HG03060 (cell line): ENCODE measurements around the gene FDPS.
"Not testable (repeated sequence)": the region's sequence is repeated elsewhere in the genome, so short reads cannot be mapped to it uniquely, and the experiment has no call there.

Source experiments
- ATAC-seq: cut with Tn5 transposase; IDR thresholded peaks from one replicate; pipeline ENCODE4 v1.9.1; 2021; ENCODE audit warnings: low read depth, moderate number of reproducible peaks; ENCODE audit not compliant: unreplicated experiment

FDPS gene

DNA sequence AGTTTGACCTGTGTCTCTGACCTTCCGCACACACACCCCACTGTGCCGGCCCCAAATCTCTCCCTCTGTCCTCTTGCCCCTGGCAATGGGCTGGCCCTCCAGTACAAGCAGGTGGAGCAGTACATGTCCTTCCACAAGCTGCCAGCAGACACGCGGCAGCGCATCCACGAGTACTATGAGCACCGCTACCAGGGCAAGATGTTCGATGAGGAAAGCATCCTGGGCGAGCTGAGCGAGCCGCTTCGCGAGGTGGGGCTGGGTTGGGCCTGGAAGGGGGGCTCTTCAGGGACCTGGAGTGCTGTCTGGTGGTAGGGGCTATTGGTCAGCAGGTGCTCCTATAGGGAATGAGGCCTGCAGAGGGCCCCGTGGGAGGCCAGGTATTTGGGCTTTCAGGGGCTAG lies 23.6 kb upstream of the FDPS start:
- no peak for ATAC-seq

DNA sequence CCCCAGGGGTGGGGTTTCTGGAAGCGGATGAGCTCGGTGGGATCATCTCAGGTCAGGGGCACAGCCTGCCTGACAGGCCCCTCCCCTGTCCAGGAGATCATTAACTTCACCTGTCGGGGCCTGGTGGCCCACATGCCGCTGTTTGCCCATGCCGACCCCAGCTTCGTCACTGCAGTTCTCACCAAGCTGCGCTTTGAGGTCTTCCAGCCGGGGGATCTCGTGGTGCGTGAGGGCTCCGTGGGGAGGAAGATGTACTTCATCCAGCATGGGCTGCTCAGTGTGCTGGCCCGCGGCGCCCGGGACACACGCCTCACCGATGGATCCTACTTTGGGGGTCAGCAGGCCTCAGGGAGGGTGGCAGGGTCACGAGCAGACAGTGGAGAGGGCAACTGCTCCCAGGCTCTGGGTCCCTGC lies 23.0 kb upstream of the FDPS start:
- ATAC-seq, result no peak

DNA sequence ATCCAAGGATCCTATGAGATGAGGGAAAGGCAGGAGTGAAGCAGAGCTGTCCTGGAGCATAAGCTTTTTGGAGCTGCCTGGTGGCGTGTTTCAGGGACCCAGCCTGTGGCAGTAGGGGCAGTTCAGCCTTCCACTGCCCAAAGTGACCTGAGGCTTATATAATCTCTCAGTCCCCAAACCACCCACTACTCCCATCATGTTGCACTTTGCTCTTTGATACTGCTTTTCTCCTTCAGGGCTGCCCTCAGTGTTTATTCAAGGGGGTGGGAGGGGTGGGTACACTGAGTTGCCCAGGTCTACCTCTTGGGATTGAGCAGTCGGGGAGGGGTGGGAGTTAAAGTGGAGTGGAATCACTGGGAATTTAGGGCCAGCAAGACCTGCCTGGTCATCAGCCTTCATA lies 22.1 kb upstream of the FDPS start:
- ATAC-seq, result no peak

DNA sequence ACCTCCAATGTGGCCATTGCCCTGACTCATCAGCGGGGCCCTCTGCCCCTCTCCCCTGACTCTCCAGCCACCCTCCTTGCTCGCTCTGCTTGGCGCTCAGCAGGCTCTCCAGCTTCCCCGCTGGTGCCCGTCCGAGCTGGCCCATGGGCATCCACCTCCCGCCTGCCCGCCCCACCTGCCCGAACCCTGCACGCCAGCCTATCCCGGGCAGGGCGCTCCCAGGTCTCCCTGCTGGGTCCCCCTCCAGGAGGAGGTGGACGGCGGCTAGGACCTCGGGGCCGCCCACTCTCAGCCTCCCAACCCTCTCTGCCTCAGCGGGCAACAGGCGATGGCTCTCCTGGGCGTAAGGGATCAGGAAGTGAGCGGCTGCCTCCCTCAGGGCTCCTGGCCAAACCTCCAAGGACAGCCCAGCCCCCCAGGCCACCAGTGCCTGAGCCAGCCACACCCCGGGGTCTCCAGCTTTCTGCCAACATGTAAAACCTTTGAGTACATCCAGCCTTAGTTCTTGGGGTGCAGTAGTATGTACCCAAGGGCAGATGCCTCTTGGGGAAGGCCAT lies 20.6 kb upstream of the FDPS start:
- no peak for ATAC-seq

DNA sequence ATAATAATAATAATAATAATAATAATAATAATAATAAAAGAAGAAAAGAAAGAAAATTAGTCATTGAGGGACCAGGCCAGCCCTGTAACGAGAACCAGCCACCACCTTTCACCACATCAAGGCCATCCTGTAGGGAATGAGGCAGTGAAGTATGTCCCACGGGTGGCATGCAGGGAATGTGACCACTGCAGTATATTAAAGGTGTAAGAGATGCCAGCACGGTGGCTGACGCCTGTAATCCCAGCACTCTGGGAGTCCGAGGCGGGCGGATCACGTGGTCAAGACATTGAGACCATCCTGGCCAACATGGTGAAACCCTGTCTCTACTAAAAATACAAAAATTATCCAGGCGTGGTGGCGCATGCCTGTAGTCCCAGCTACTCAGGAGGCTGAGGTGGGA lies 17.7 kb upstream of the FDPS start:
- ATAC-seq, result not testable (repeated sequence)

DNA sequence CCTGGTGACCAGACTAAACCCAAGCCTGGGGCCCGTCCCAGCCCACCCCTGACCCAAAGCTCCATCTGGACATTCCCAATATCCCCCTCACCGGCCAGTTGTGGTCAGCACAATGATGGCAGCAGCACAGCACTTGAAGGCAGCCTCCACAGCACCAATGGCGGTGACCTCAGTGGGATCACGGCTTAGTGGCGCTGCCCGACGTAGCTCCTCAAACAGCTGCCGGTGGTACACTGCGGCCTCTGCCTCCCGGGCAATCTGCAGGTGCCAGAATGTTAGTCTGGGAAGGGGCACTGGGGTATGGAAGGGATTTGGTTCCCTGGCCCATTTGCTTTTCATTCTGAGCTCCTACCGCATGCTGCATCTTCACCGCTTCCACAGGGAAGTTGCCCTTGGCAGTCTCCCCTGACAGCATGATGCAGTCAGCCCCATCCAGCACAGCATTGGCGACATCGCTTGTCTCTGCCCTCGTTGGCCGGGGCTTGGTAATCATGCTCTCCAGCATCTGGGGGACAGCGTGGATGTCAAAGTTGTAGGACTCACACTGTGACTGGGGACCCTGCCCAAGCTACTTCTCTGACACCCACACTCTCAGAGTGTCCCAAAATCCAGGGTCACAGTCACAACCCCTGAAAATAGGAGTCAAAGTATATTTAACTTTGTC lies 15.4 kb upstream of the FDPS start:
- ATAC-seq, result no peak

DNA sequence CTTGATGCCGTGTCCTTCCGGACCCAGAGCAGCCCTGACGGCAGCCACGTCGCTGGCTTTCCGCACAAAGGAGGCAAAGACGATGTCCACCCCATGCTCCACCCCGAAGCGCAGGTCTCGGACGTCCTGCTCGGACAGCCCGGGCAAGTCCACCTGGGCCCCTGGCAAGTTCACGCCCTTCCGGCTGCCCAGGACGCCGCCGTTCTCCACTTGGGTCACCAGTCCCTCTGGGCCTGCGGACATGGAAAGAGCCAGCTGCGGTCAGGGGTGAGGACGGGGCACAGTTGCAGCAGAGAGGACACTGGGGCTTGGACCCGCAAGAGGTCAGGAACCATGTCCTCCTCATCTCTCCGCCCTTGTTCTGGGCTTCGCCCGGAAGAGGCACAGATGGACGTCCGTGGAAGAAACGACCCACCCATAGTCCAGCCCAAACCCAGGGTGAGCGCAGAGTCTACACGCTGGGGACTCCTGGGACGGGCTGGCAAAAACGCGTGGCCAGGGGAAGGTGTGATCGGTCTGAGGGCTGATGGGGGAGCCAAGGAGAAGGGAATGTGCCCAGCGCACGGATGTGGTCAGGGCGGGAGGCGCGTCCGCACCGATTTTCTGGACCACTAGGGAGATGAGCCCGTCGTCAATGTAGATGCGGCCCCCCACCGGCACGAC lies 14.0 kb upstream of the FDPS start:
- no peak for ATAC-seq

DNA sequence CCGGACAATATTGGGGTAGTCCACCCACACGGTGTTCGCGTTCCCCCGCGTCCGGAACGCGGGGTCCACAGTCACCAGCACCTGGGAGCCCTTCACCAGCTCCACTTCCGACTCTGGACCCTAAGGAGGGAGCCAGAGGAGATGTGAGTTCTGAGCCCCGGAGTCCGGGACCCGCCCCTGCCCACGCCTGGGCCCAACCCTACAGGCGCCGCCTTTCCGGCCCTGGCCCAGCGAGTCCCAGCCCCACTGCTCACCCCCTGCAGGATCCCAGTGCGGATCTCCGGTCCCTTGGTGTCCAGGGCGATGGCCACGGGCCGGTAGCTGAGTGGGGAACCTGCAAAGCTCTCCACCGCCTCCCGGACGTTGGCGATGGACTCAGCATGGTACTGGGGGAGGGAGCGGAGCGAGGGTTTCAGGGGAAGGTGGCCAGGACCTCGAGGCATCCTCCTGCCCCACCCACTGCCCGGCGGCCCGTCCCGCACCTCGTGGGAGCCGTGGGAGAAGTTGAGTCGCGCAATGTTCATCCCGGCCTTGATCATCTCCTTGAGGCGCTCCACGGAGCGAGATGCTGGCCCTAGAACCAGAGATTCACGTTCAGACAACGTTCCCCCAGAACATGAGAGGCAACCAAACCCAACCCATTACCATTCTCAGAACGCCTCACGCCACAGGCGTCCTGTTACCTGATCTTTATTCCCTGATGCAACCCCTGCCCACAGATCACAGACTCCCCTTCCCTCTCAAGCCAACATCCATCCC lies 13.3 kb upstream of the FDPS start:
- ATAC-seq, result no peak

DNA sequence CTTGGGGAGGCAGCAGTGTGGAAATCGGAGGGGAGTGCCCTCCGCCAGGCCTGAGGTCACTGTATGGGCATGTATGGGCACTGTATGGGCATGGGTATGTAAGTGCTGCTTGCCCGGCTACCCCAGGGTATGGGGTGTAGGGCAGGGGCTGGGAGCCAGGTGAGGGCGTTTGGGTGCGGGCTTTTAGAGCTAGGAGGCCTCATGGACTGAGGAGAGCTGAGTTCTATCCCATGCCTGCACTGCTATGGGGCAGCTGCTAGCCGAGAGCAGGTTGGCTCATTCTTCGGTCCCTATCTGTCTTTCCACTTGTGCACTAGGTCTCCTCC lies 12.8 kb upstream of the FDPS start:
- ATAC-seq, result no peak

DNA sequence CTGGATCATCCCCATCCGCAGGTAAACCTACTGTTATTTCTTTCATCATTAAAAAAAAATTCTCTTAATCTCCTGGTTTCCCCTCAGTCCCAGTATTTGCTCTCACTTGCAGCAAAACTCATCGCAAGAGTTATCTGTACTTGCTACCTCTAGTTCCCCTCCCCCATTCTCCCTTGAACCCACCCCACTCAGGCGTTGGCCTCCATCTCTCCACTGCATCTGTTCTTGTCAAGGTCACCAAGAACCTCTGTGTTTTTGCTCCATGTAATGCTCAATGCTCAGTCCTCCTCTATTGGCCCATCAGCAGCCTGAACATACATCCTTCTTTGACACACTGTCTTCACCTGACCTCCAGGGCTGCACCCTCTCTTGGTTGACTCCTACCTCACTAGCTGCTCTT lies 12.0 kb upstream of the FDPS start:
- no peak for ATAC-seq

DNA sequence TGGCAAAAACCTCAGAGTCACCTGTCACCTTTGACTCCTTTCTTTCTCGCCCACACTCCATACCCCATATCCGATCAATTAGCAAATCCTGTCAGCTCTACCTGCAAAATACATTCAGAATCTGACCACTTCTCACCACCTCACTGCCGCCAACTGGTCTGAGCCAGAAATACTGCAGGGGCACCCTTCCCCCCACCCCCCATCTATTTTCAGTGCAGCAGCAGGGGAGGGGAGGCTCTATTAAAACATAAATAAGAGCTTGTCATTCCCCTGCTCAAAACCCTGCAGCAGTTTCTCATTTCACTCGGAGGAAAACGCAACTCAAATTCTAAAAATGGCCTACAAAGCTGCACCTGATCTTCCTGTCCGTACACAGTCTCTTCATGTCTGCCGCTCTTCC lies 11.3 kb upstream of the FDPS start:
- ATAC-seq, result no peak

DNA sequence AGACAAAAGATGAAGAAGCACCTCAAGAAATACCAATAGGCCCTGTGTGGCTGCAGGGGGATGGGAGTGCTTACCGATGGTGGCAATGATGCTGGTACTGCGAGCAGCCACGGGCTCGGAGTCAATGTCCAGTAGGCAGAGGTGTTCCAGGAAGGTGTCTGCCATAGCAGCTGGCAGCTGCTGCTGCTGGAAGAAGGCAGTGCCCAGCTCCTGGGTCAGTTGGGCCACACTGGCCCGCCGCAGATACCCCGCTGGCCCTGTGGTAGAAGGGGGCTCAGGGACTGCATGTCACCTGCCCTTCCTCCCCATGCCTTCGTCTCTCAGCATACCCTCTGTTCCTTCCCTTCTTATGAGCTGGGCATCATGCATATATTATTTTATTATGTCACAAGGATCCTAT lies 8.6 kb upstream of the FDPS start:
- ATAC-seq, result no peak

DNA sequence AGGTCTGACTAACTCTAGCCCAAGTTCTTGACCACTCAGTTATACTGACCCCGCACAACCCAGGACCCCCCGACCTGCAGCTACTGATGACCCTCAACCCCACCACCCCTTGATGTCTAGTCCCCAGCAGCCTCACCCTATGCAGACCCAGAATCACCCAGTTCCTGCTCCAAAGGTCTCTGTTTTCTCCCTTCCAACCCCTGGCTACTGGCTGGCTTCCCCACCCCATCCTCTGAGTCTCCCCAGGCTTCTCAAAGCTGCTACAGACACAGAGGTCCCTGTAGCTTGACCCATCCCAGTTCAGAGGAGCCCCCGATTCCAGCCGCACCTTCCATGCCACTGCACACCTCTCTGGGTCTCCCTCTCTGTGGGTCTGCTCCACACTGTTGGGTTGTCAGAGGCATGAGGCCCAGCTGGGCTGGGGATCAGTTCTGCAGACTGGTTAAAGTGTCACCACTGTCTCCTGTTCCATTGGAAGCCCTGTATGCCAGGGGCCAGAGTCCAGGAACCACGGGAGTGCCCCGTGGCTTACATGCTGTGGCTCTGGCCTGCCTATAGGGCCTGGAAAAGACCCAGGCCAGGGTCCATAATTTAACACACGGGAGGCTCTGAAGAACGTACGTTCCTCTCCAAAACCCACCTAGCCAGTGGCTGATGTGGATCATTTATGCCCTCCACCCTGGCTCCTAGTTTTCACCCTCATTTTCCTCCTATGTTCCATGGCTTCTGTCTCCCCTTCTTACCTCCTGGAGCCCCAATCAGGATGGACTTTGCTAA lies 7.9 kb upstream of the FDPS start:
- ATAC-seq, result no peak

DNA sequence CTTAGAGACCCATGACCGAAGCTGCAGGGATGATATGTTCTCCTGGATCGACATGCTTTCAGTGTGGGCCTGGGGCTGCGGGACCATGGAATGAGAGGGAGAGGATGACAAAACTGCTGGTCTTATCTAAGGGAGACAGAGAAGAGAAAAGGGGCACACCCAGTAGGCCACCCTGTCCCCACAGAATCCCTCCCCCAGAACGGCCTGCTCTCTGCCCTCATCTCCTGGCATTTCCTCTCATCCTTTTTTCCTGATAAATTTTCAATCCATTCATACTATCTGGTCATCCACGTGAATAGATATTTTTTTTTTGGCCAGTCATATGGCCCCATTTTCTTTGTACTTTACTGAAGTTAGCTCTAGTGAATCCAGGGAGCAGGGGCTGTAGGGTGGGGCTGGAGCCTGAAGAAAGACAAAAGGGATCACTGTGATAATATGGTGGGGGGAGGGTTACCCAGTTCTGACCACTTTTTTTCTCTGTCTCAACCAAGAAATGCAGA lies 7.3 kb upstream of the FDPS start, which contains the start of gene PKLR:
Gene PKLR, minus strand, starts transcription at position 97 of the 500 bp plus-strand sequence. Its CDS starts 43 bp downstream, at position 54.
- no peak for ATAC-seq

DNA sequence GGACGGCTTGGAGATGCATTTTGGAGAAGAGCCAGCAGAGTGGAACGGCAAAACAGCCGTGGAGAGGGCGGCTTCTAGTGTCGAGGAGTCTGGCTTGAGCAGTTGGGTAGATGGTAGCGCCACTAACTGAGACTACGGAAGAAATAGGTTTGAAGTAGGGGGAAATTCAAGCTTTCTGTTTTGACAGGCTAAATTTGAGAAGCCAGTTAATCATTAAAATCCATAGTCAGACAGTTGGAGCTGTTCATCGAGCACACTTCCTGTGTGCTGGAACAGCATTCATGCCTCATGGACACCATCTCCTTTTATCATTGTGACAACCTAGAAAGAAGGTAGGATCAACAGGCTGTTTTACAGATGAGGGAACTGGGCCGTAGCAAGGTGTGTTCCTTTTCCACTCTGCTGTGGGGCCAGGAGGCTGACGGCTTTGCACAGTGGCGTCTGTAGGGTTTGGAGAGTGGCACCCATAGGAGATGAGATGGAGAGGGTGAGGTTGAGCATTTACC lies 4.1 kb upstream of the FDPS start:
- ATAC-seq, result no peak

DNA sequence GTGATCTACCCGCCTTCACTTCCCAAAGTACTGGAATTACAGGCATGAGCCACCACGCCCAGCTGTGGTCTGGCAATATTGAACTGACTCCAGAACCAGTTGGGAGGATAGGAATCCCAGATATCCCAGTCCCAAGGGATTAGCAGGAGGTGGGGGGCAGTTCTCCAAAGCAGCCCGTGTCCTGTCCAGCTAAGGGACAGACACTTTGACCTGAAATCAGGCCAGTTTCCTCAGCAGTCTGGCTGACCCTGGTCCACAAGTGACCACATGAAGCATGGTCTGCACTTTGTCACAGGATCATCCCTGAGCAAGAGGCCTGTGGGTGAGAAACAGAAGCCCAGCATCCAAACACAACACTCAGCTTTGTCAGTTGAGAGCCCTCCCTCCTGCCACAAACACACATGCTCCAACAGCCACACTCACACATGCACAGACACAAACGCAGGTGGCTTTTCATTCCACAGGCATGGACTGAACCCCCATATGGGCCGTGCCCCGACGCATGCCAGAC lies 2.7 kb upstream of the FDPS start:
- ATAC-seq, result no peak

DNA sequence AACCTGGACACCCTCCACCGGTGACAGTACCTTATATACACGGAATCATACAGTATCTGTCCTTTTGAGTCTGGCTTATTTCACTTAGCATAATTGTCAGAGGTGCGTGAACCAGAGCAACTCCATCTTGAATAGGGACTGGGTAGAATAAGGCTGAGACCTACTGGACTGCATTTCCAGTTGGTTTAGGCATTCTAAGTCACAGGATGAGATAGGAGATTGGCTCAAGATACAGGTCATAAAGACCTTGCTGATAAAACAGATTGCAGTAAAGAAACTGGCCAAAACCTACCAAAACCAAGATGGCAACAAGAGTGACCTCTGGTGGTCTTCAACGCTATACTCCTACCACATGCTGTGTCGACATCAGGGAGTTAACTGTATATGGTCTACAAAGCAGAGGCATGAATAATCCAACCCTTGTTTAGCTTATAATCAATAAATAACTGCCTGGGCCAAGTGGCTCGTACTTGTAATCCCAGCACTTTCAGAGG lies 1.4 kb upstream of the FDPS start:
- no peak for ATAC-seq

DNA sequence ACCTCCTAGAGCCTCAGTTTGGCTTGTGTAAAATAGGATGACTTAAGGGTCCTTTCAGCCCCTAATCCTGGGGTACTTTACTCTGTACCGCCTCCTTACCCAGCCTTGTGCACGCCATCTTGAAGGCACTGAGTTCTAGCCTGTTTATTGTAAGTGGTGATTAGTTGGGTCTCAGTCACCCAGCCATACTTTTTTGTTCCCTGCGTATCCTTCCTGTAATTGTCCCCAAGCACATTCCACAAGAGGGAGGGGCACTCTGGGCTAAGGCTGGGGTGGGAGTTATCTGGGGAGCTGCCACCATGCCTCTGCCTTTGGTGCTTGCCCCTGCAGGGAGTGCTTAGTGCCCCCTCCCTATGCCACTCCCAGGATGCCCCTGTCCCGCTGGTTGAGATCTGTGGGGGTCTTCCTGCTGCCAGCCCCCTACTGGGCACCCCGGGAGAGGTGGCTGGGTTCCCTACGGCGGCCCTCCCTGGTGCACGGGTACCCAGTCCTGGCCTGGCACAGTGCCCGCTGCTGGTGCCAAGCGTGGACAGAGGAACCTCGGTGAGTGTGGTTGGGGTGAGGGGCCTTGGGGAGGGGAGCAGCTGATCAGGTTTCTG lies 856 bp downstream of the FDPS start:
- ATAC-seq, result no peak

DNA sequence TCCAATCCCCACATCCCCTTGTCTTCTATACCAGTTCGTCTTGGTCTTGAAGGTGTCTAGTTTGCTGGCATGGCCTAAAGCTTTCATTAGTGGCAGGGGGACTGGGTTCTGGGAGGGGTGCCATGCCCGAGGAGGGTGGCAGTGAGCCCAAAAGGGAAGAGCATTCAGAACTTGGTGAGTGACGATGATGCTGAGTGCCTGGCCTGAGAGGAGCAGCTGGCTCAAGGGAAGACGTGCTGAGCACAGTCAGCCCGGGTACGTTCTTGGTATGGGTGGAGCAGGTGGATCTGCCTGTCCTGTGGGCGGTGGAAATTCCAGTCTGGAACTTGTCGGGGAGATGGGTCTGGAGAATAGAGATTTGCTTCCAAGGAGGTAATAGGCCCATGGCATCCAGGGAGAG lies 4.6 kb downstream of the FDPS start:
- no peak for ATAC-seq

DNA sequence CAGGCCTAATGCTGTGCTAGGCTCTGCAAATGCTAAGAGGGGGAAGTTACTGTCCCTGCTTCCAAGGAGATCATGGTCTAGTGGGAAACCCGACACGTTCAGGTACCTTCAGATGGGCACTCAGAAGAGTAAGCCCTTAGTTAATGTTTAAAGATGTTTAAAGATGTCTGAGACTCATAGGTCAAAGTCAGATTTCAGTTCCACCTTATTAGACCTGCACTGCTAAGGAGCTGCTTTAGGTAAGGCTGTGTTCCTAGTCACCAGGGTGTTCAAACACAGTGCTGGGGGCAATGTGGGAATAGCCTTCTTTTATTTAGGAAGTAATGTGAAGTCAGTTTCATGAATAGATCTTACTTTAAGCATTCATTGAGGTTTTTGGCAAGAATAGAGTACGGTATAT lies 8.3 kb downstream of the FDPS start:
- ATAC-seq, result no peak
